ENCODE data around the gene E2F8.

DNA sequence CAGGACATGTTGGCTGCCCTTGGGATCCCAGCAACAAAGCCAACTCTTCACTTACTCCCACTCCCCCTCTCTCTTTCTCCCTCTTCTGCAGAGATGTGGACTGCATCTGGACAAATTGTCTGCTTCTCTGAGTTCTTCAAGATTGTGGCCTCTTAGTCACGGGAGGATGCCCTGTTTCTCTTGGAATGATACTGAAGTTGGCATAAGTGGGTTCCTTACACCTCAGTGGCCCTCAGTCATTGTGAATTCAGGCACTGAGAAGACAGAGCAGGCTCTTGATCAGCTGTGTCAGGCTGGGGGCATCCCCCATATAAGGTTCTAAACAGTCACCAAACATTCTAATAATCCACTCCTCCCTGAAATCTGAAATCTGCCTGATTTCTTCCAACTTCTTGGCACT is 6.1 kb upstream of the E2F8 start:
- TF ChIP-seq JUND (IDR thresholded peaks at IDR 0.05; ENCODE audit: borderline replicate concordance, low read depth, low read length): no peak
- no peak for TF ChIP-seq JUND (tag; IDR thresholded peaks at IDR 0.05; ENCODE audit: borderline replicate concordance, low read depth, low read length)
- TF ChIP-seq POLR2AphosphoS5 (IDR thresholded peaks at IDR 0.05; ENCODE audit: control insufficient read depth, insufficient read depth, low read depth, low read length): no peak
- no peak for TF ChIP-seq RAD21 (CRISPR knock-in tag; conservative IDR thresholded peaks at IDR 0.05 in 1 of 2, IDR thresholded peaks at IDR 0.05 in 1 of 2)
- no peak for TF ChIP-seq IRF1 (CRISPR knock-in tag; IDR thresholded peaks at IDR 0.05; ENCODE audit: borderline replicate concordance)
- no peak for TF ChIP-seq ZKSCAN8 (CRISPR knock-in tag; IDR thresholded peaks at IDR 0.05)
- TF ChIP-seq NR3C1 (CRISPR knock-in tag; IDR thresholded peaks at IDR 0.05): no peak
- TF ChIP-seq TEAD4 (IDR thresholded peaks at IDR 0.05; ENCODE audit: low read length): no peak
- no peak for TF ChIP-seq TEAD4 (CRISPR knock-in tag; IDR thresholded peaks at IDR 0.05; ENCODE audit: borderline replicate concordance)
- no peak for TF ChIP-seq CTCF (IDR thresholded peaks at IDR 0.05 in 2 of 3, conservative IDR thresholded peaks at IDR 0.05 in 1 of 3; ENCODE audit: insufficient read depth in 2 of 3, low read depth in 1 of 3, low read length in 3 of 3)
- no peak for TF ChIP-seq CREB5 (CRISPR knock-in tag; IDR thresholded peaks at IDR 0.05)
- TF ChIP-seq GABPA (tag; conservative IDR thresholded peaks at IDR 0.05; ENCODE audit: low read depth): no peak
- TF ChIP-seq AFF4 (CRISPR knock-in tag; IDR thresholded peaks at IDR 0.05): no peak
- TF ChIP-seq FOXA1 (IDR thresholded peaks at IDR 0.05; ENCODE audit: borderline replicate concordance): no peak
- TF ChIP-seq ZNF398 (CRISPR knock-in tag; IDR thresholded peaks at IDR 0.05): no peak
- TF ChIP-seq TAL1 (IDR thresholded peaks at IDR 0.05): no peak

Measured in K562 (cell line).